ENCODE data around the gene KCTD6.

Gene KCTD6

GRCh38 chr3:58491506-58492402, at the start of gene KCTD6:
TSS of gene KCTD6 (plus strand) at chr3:58492096. CDS start at chr3:58498756, 6,660 bp downstream.
- DNase-seq (ENCODE audit: low spot score) = peak; percentile 97

- DNase-seq (ENCODE audit: low spot score) = no peak
Measured at GRCh38 chr3:58452176-58452575, 39.7 kb upstream of the KCTD6 start.

GRCh38 chr3:58459160-58459559, 32.7 kb upstream of the KCTD6 start:
- DNase-seq (ENCODE audit: low spot score) = no peak

GRCh38 chr3:58462829-58463180, 29.1 kb upstream of the KCTD6 start:
- no peak for DNase-seq (ENCODE audit: low spot score)

- DNase-seq (ENCODE audit: low spot score) = no peak
Measured at GRCh38 chr3:58463181-58463941, 28.5 kb upstream of the KCTD6 start.

GRCh38 chr3:58463942-58464271, 28.0 kb upstream of the KCTD6 start:
- DNase-seq (ENCODE audit: low spot score) = no peak

GRCh38 chr3:58464866-58465265, 27.0 kb upstream of the KCTD6 start:
- no peak for DNase-seq (ENCODE audit: low spot score)

- DNase-seq (ENCODE audit: low spot score) = no peak
Measured at GRCh38 chr3:58466899-58467563, 24.9 kb upstream of the KCTD6 start.

GRCh38 chr3:58469096-58469495, 22.8 kb upstream of the KCTD6 start:
- no peak for DNase-seq (ENCODE audit: low spot score)

- no peak for DNase-seq (ENCODE audit: low spot score)
Measured at GRCh38 chr3:58470363-58471024, 21.4 kb upstream of the KCTD6 start.

GRCh38 chr3:58471025-58471887, 20.6 kb upstream of the KCTD6 start:
- no peak for DNase-seq (ENCODE audit: low spot score)

- no peak for DNase-seq (ENCODE audit: low spot score)
Measured at GRCh38 chr3:58473275-58473674, 18.6 kb upstream of the KCTD6 start.

- DNase-seq (ENCODE audit: low spot score) = no peak
Measured at GRCh38 chr3:58474348-58474911, 17.5 kb upstream of the KCTD6 start.

- DNase-seq (ENCODE audit: low spot score) = no peak
Measured at GRCh38 chr3:58474967-58475578, 16.8 kb upstream of the KCTD6 start.

- no peak for DNase-seq (ENCODE audit: low spot score)
Measured at GRCh38 chr3:58478781-58479180, 13.1 kb upstream of the KCTD6 start.

- no peak for DNase-seq (ENCODE audit: low spot score)
Measured at GRCh38 chr3:58480309-58480708, 11.6 kb upstream of the KCTD6 start.

GRCh38 chr3:58482917-58483636, 8.8 kb upstream of the KCTD6 start:
- no peak for DNase-seq (ENCODE audit: low spot score)

GRCh38 chr3:58484045-58484721, 7.7 kb upstream of the KCTD6 start:
- no peak for DNase-seq (ENCODE audit: low spot score)

GRCh38 chr3:58484722-58485069, 7.2 kb upstream of the KCTD6 start:
- DNase-seq (ENCODE audit: low spot score) = no peak

Data from left forelimb (tissue), 1 donor.